MM.1S (cell line): ENCODE measurements around the gene ARFGAP1.

Experiments
- CTCF ChIP-seq: fragments of 300-600 bp; sonication (generic); IDR thresholded peaks from 2 replicates; pipeline ENCODE4 v1.5.1; 2016; ENCODE audit warnings: antibody characterized with exemption, low read length, mixed read lengths
- EZH2 ChIP-seq: fragments of 300-600 bp; sonication (generic); optimal IDR thresholded peaks from 2 replicates; pipeline ENCODE3; 2017; ENCODE audit warnings: low read depth, mild to moderate bottlenecking, antibody characterized with exemption, low read length, mixed read lengths
- EZH2phosphoT487 ChIP-seq: fragments of 300-600 bp; sonication (generic); IDR thresholded peaks from 2 replicates; pipeline ENCODE4 v1.6.1; 2018; ENCODE audit warnings: antibody characterized with exemption, low read length

- TF ChIP-seq CTCF (no peak), EZH2phosphoT487 (no peak), EZH2 (no peak)
These were observed 43.9 kb downstream of the ARFGAP1 start for GRCh38 chr20:63316502-63316921.
